HG02938 (cell line): ENCODE data around the gene IL1R2.
"Not testable (repeated sequence)": the region's sequence is repeated elsewhere in the genome, so short reads cannot be mapped to it uniquely, and the experiment has no call there.

Experiments
- ATAC-seq: cut with Tn5 transposase; IDR thresholded peaks from one replicate; pipeline ENCODE4 v1.9.1; 2021; ENCODE audit warnings: mild to moderate bottlenecking, moderate library complexity; ENCODE audit not compliant: unreplicated experiment

IL1R2 gene

DNA sequence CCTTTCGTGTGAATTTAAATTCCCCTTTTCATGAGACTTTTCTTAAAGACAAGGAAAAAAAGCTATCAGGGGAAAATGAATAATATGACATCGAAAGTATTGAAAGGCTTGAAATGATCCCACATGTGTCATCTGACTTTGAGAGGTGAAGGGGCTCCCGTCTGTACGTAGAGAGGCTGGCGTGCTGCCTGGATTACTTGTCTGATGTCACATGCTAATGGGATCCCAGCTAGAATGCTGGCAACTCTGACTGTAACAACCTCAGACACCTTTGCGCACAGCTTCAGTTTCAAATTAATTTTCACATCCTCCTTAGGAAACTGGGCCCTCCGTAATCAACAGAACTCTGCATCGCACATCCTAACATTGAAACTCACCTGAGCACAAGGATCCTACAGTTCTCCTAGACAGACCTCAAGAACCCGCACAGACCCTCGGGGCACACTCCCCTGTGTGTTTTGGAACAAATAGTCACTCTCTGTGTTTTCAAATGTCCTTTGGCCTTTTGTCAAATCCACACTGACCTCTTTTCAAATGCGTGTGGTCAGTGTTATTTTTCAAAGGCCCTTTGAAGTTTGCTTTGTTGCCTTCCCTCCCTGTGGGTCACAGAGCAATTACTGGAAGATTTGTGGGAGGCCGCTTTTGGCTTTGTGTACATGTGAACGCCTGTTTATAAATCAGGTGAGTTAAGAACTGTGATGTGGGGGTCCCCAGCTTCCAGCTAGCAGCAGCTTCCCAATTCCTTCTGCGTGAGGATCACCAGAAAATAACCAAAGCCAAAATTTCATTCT, 65.9 kb downstream of the IL1R2 start:
- no peak for ATAC-seq

DNA sequence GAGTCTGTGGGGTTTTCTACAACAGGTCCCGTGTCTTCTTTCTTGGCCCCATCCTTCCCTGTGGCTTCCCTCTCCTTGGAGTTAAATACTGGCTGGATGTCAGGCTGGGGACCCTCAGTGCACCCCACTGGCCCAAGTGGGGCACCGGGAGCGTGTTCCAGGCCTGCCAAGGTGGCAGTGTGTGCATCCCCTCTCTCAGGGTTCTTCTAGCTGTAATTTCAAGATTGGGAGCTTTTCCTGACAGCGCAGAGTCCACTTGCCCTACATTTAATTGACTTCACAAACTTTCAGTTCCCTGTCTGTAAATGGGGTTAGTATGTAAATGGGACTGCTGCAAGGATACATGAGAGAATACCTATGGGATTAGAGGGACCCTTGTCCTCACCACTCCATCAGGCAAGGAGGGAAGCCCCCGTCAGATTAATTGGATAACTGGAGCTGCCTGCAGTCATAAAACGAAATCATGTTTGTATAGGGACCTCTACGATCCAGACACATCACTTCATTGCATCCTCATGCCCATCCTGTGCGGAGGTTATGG, 66.6 kb downstream of the IL1R2 start:
- no peak for ATAC-seq

DNA sequence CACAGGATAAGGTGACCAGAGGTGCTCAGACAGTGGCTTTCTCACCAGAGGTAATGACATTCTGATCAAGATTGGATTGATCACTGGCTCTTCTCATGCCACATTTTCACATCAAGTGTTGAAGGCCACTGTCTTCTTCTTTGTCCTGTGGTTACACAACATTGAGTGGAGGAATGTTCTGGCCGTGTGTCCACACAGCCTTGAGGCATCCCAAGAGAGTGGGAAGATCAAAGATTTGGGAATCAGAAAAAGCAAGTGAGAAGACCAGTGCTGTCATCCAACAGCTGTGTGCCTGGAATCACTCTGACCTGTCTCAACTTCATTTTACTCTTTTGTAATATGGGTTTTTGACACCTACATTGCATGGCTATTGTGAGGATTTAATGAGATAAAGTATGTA, 67.4 kb downstream of the IL1R2 start:
- ATAC-seq: no peak

DNA sequence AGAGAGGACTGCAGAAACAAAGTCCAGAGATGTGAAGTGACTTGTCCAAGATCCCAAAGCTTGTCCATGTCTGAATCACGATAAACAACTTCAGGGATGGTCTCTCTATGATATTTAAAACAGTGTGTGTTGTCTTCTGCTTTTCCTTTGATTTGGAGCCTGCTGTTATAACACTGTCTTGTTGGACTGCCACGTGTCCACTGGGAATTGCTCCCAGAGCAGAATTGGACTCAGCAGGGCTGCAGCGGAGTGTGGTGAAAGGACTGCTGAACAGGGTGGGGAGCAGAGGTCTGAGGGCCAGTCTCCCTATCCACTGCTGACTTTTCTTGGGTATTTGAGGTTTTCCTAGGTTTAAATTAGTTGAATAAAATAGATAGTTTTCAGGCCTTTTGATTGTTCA, 68.3 kb downstream of the IL1R2 start:
- ATAC-seq: no peak

DNA sequence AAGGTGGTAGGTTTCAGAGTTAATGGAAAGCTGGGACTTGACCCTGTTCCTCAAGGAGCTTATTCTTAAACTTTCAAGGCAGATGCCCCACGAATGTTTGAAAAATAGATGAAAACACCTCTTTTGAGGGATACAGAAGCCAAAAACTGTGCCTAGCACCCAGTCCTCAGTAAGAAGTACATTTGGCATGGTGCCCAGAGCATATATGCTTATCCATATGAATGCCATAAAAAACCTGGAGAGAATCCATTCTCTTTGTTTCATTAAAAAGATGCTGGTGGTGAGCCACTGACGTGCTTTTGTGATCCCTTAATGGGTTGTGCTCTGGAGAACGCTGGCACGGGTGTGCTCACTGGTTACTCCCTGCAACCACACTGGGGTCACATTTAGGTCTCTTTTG, 69.0 kb downstream of the IL1R2 start:
- ATAC-seq: no peak

DNA sequence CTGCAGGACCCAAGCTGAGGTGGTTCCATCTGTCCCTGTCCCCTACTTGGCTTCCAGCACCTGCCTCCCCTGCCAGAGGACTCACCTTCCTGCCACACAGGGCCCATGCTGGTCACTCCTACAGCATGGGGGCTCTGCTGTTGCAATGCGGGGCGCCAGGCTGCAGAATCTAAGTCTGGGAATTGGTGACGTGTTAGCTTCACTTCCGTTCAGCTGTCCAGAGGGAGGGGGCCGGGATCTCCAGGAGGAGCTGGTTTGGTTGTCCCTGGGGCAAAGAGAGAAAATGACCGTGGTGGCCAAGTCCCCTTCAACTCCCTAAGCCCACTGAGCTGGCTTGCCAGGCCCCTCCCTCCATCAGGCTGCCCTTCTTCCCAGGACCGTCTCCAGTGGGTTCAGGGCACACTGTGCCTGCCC, 69.5 kb downstream of the IL1R2 start:
- no peak for ATAC-seq

DNA sequence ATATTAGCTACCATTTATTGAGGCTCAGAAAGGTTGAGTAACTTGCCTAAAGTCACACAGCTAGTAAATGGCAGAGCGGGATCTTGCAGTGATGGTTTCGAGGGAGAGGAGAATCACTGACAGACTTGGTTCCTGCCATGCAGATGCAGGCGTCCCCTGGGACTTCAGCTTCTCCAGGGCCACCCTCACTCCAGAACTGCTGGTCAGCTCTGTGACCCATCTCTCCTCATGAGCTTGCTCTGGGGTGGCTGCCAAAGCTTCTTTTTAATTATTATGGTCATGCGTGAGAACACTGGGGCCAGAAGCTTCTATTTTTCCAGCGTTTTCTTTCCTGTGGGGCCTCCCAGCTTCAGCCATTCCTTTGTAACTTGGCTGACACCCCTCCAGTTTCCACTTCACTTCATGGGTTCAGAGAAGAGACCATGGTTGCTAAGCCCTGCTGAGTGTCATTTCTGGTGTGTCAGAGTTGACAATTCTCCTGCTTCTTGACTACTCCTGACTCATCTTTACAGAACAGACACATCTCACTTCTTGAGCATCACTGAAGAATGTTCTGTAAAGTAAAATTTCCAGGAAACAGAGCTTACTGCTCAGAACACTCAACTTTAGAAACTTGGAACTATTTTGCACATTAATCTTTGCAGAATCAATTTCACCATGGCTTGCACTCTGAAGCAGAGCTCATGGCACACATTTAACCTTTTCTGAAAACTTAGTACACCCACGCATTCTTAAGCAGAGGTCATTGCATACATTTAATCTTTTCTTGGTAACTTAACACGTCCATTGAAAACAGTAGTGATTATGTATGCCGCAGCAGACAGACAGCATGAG, 70.4 kb downstream of the IL1R2 start:
- no peak for ATAC-seq

DNA sequence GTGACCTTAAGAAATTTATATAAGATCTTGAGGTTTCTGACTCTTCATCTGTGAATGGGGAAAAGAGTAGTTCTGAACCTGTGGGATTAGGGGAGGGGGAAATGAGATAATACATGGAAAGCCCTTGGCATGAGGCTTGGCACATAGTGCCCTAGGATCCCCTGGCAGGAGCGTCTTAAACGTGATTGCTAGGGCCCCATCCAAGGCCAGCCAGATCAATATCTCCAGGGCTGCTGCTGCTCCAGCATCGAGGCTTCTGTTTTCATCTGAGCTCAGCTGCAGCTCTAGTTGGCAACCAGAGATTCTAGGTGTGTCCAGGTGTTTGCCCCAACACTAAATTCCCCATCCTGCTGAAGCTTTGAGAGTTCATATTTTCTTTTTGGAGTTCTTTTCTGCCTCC, 71.0 kb downstream of the IL1R2 start:
- no peak for ATAC-seq

DNA sequence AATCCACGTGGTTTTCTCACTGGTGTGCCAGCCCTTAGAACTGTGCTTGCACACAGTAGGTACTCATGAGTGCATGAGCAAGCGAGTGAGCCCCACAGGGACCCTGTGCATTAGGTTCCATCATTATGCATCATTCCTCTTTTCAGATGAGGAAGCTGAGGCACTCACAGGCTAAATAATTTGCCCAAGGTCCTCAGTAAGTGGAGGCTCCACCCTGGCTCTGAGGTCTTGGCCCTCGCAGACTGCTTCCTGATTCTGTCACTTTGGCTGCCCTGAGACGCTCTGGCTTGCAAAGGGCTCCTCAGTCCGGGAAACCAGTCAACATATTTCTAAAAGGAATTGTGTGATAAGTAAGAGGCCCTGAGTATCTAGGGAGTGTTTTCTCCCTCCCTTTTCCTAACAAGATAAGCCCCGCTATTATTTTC, 71.7 kb downstream of the IL1R2 start:
- no peak for ATAC-seq

DNA sequence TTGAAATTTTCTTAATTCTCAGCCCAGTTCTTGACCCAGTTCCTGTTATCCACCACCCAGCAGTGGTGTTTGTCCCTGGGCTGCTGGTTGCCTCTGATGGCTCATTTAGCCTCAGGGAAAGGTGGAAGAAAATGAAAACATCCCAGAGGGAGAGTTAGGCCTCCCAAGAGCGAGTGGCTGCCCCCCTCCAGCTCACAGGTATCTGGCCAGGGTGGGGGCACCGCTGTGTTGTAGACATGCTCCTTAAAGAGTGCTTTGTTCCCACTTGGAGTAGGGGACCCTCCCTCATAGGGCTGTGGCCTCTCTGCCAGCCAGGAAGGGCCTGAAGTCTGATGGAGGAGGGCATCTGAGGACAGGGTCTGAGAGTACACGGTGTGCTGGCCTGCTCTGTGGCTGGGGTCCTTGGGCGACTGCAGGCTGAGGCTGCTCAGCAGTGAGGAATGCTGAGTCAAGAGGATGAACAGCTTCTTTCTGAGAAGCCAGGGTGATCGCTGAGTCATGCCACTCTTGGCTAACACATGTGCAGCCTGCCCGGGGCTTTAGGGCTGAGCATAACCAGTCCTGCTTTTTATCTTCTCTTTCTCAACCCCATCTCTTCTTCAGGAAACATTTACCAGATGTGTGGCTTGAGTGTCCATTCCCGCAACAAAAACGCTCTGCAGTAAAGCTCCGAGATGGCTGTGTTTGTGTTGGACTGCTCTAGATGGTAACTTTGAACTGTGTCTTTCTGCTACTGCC, 72.3 kb downstream of the IL1R2 start:
- ATAC-seq: no peak

DNA sequence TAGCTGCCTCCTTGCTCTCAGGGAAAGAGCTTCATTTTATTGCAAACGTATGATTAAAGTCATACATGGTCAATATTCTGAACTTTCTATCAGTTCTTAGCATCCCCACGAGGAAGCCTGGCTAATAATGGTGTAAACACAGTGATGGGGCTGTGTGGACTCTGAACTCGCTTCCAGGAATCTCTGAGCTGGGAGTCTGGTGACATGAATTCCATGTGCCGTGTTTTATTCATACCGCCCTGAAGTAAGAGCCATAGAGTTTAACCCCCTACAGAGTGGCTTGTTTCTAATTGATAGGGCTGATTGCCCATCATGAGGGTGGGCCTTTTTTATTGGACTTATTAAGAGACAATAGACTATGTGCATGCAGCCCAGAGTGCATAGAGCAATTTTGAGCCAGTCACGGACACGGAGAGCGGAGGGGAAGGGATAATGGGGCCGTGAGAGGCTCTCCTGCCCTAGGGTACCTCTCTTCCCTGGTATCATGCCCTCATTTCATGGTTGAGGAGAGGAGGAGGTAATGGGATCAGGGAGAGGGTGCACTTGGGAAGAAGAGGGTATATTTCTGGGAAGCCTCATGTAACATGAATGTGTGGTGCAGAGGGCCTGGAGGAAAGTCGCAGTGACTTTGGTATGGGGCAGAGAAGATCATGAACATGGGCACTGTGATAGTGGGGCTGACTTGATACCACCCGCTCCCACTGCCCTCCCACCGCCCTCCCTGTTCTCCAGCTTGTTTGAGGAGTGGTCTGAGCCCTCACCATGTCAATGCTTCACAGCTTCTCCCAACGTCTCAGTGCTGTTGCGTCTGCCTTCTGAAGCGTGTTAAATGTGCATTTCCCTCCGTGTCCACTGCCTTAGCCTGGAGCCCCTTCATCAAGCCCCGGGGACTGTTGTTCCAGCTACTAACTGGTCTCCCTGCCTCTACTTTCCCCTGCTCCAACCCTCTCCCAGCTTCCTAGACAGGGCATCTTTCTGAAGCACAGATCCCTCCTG, 73.2 kb downstream of the IL1R2 start:
- ATAC-seq: no peak

DNA sequence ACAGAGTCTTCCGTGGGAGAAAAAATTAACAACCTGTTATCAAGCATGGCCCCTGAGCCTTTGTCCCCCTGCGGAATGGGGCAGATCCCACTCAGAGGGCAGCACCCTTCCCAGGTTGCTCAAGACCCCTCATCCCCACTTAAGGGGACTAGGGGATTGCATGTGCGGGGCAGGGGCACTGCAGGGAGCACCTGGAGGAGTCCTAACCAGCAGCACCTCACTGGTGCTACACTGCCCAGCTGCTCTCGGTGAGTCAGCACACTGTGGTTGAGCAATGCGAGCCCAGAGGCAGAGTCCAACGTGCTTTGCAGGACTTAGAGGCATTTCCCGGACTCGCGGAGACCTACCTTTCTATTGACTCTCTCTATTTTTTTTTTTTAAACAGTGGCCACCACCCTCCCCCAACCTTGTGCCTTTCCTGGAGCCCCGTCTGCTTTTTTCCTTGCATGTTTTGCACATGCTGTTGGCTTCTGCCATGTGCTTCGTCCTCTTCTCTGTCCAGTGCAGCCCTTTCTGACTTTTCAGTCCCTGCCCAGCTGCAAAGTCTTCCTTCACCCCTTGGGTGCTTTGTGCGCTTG, 74.0 kb downstream of the IL1R2 start:
- ATAC-seq: no peak

DNA sequence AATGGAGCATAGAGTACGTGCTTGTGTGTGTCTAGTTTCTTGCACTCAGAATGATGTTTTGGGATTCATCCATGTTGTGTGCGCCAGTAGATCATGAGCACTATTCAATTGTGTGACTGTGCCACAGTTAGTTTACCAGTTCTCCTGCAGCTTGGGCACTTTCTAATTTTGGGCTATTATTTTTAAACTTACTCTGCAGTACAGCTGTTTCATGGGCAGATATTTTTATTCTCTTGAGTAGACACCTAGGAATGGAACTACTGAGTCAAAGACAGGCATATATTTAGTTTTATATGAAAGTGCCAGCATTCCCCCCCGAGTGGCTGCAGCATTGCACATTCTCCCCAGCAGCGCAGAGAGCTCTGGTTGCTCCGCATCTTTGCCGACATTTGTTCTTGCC, 74.8 kb downstream of the IL1R2 start:
- no peak for ATAC-seq

DNA sequence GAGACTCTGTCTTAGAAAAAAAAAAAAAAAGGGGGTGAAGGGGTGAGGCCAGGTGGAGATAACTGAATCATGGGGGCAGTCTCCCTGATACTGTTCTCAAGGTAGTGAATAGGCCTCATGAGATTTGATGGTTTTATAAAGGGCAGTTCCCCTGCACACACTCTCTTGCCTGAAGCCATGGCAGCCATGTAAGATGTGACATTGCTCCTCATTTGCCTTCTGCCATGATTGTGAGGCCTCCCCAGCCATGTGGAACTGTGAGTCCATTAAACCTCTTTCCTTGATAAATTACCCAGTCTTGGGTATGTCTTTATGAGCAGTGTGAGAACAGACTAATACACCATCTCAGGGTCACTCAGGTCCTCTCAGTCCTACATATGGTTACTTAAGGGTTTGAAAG, 76.4 kb downstream of the IL1R2 start:
- not testable (repeated sequence) for ATAC-seq

DNA sequence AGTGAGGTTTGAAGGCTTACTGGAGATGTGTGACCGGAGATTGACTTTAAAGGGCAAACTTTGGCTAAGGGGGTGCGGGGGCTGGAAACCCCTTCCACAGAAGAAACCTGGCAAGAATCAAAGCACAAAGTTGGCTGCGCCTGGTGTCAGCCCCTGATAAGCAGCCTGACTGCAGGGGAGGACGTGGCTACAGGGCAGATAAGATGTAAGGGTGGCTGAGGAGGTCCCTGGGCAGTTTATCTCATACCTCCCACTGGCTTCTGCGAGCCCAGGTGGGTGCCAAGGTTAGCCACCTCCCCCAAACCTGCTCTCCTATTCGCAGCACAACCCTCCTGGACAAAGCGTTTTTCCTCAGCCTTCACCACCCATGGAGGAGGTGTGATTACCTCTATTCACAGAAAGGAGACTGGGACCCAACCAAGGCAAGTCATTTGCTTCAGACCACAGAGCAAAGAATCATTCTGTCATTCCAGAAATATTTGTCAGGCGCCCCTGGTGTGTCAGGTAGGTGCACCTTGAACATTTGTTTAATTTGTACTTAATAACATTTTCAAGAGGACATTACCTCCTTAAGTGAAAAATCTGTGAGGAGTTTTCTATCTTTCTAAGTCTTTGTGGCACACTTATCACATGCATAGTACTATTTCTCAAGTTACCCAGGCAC, 77.7 kb downstream of the IL1R2 start:
- no peak for ATAC-seq

DNA sequence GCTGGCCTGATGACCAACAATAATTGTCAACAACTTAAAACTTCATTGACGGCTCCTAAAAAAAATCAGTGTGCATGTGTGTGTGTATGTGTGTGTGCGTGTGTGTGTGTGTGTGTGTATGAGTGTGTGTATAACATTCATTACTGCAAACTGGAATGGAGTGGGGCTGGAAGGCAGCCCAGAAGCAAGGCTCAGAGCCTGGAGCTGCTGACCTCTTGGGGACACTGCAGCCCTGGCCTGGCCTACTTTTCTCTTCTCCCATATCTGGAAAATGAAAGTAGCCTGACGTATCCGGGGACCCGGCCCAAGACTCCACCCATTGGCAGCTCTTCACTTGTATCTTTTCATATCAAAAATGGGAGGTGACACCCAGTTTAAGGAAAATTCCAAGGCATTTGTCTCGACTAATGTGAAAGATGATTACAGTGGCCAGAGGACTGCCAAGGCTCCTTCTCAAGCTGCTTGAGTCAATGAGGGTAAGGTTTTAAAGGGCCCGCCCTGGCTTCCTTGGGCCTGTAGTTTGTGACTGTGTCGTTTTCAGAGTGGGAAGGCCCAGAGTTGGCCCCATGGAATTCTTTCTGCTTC, 78.4 kb downstream of the IL1R2 start:
- no peak for ATAC-seq

DNA sequence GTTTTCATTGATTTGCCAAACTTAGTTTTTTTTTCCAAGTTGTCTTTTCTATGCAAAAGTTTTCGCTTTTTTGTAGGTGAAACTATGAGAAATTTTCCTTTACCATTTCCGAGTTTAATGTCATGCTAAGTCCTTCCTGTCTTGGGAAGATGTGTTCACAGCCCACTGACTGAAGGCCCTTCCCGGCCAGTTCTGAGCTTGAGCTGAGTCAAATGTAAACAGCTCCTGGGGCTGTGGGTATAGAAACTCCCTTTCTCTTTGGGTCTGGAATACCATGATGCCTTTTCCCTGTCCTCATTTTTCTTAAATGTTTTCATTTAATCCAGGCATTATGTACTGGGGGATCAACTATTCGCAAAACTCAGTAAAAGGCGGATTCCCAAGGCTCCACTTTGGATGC, 81.0 kb downstream of the IL1R2 start:
- no peak for ATAC-seq

DNA sequence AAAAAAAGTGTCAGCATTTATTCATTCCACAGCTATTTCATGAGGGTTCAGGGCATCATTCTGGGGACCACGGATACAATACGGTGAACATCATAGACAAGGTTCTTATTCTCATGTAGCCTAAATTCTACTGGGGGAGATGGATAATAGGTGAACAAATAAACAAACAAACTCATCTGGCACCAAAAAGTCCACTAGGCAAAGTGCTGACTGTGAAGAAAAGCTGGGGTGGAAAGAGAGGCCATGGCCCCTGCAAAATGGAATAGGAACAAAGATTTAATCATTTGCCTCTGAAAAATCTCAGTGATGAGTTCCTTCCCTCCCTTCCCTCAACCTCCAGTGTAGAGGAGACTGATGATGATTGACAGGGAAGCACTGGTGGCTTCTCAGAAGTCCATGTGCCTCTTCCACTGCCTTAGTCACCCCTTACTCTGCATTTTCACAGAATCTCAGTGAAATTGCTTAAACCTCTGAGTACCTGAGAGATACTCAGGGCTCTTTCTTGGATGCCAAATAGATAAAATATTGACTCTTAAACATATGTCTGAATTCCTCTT, 81.5 kb downstream of the IL1R2 start:
- no peak for ATAC-seq
